Liver (tissue), 9 donors: ENCODE results near the gene BRICD5. TPM values are rescaled to one million over a fixed set of nuclear protein-coding genes. Genes with fewer than 3 reads are reported as not detected.

Source experiments
- DNase-seq: peaks from one replicate; pipeline ENCODE4 v3.0.0-alpha.2; 2017; ENCODE audit warnings: low spot score
- H3K27ac ChIP-seq, 2 donors: one replicate each; pipeline ENCODE4 v1.7.0; 2013; ENCODE audit warnings: inconsistent platforms in 2 of 2, low read length in 2 of 2, control low read depth in 1 of 2, low read depth in 1 of 2, mild to moderate bottlenecking in 1 of 2
- H3K27me3 ChIP-seq, 4 donors: one replicate each; pipeline versions ENCODE4 v1.6.1 to v1.7.0; 2013; ENCODE audit warnings: low read length in 3 of 4, inconsistent platforms in 1 of 4, mild to moderate bottlenecking in 1 of 4, moderate library complexity in 1 of 4; ENCODE audit not compliant: control insufficient read depth in 4 of 4, insufficient read depth in 4 of 4
- H3K36me3 ChIP-seq, 4 donors: one replicate each; pipeline versions ENCODE4 v1.6.1 to v1.7.0; 2013; ENCODE audit warnings: low read length in 3 of 4, mild to moderate bottlenecking in 3 of 4, low read depth in 1 of 4, moderate library complexity in 1 of 4; ENCODE audit not compliant: control insufficient read depth in 4 of 4, insufficient read depth in 3 of 4
- H3K4me1 ChIP-seq, 4 donors: one replicate each; pipeline versions ENCODE4 v1.6.1 to v1.7.0; 2013; ENCODE audit warnings: low read length in 3 of 4, mild to moderate bottlenecking in 3 of 4, moderate library complexity in 1 of 4; ENCODE audit not compliant: control insufficient read depth in 4 of 4, insufficient read depth in 4 of 4
- H3K4me3 ChIP-seq, 3 donors: one replicate each; pipeline versions ENCODE4 v1.6.1 to v1.7.0; 2013; ENCODE audit warnings: low read length in 3 of 3, control low read depth in 1 of 3, low read depth in 1 of 3, mild to moderate bottlenecking in 1 of 3
- H3K9ac ChIP-seq, 2 donors: one replicate each; pipeline ENCODE4 v1.7.0; 2013; ENCODE audit warnings: low read length in 2 of 2, mild to moderate bottlenecking in 2 of 2, moderate library complexity in 2 of 2, control low read depth in 1 of 2, low read depth in 1 of 2
- H3K9me3 ChIP-seq, 4 donors: one replicate each; pipeline versions ENCODE4 v1.6.1 to v1.7.0; 2013; ENCODE audit warnings: low read length in 3 of 4; ENCODE audit not compliant: control insufficient read depth in 4 of 4
- CTCF ChIP-seq: fragments of 150-350 bp; IDR thresholded peaks from 2 replicates; pipeline ENCODE4 v1.5.1; 2017; ENCODE audit warnings: improper control_type of control experiment, low read depth, low read length; ENCODE audit not compliant: missing input control
- EGR1 ChIP-seq, 2 donors: IDR thresholded peaks; 2 replicates each; pipeline ENCODE4 v1.6.1; 2016 to 2018; ENCODE audit warnings: antibody characterized with exemption in 2 of 2, low read depth in 2 of 2
- FOXA2 ChIP-seq: IDR thresholded peaks from 2 replicates; pipeline ENCODE4 v1.6.1; 2016; ENCODE audit warnings: antibody characterized with exemption
- GABPA ChIP-seq, 2 donors: IDR thresholded peaks in 1 of 2; conservative IDR thresholded peaks in 1 of 2; 2 replicates each; pipeline ENCODE4 v1.6.1; 2016; ENCODE audit warnings: antibody characterized with exemption in 2 of 2, mild to moderate bottlenecking in 1 of 2, moderate library complexity in 1 of 2
- HNF4A ChIP-seq, 2 donors: conservative IDR thresholded peaks; 2 replicates each; pipeline ENCODE4 v1.6.1; 2016; ENCODE audit warnings: antibody characterized with exemption in 2 of 2, mild to moderate bottlenecking in 2 of 2
- HNF4G ChIP-seq: IDR thresholded peaks from 2 replicates; pipeline ENCODE4 v1.6.1; 2016; ENCODE audit warnings: antibody characterized with exemption
- NR2F2 ChIP-seq: IDR thresholded peaks from 2 replicates; pipeline ENCODE4 v1.6.1; 2016; ENCODE audit warnings: antibody characterized with exemption
- REST ChIP-seq: IDR thresholded peaks from 2 replicates; pipeline ENCODE4 v1.6.1; 2016; ENCODE audit warnings: antibody characterized with exemption, mild to moderate bottlenecking
- RXRA ChIP-seq, 2 donors: IDR thresholded peaks; 2 replicates each; pipeline ENCODE4 v1.6.1; 2017 to 2018; ENCODE audit warnings: antibody characterized with exemption in 2 of 2, mild to moderate bottlenecking in 1 of 2
- SP1 ChIP-seq: IDR thresholded peaks from 2 replicates; pipeline ENCODE4 v1.6.1; 2018; ENCODE audit warnings: antibody characterized with exemption, mild to moderate bottlenecking
- ZBTB33 ChIP-seq: IDR thresholded peaks from 2 replicates; pipeline ENCODE4 v1.6.1; 2016; ENCODE audit warnings: antibody characterized with exemption
- WGBS: extraction: QIAGEN DNeasy Blood & Tissue Kit; methylation state at CpG from one replicate; pipeline ENCODE4 v1.1.7; 2013; 5-methylcytosine and 5-hydroxymethylcytosine counted together
- polyA plus RNA-seq, 2 donors: library from polyadenylated mRNA; stranded (reverse) in 1 of 2; unstranded in 1 of 2; fragments of 200-250 nt in 1 of 2; fragments of >200 nt in 1 of 2; fragmentation: Nextera tagmentation in 1 of 2; extraction: Ambion mirVana in 1 of 2; gene quantifications; one replicate each; pipeline versions ENCODE4 v1.2.1 to v1.2.3, GENCODE V29; 2013 to 2015
- total RNA-seq, 2 donors: library from RNA; depleted of rRNA; stranded (reverse); fragments of >200 nt; gene quantifications; one replicate each; pipeline ENCODE4 v1.2.3, GENCODE V29; 2014
- TF ChIP-seq, protein P1 (sequence below): IDR thresholded peaks from 2 replicates; pipeline ENCODE4 v1.6.1; 2016; ENCODE audit warnings: antibody characterized with exemption
- donor health status: healthy.
- donor health status: healthy.
- donor health status: healthy.
- donor health status: healthy.
- donor health status: healthy.

BRICD5 gene
- total and polyA plus RNA-seq, 4 donors = 0.26 to 1.9 (median 1.4) TPM

DNA sequence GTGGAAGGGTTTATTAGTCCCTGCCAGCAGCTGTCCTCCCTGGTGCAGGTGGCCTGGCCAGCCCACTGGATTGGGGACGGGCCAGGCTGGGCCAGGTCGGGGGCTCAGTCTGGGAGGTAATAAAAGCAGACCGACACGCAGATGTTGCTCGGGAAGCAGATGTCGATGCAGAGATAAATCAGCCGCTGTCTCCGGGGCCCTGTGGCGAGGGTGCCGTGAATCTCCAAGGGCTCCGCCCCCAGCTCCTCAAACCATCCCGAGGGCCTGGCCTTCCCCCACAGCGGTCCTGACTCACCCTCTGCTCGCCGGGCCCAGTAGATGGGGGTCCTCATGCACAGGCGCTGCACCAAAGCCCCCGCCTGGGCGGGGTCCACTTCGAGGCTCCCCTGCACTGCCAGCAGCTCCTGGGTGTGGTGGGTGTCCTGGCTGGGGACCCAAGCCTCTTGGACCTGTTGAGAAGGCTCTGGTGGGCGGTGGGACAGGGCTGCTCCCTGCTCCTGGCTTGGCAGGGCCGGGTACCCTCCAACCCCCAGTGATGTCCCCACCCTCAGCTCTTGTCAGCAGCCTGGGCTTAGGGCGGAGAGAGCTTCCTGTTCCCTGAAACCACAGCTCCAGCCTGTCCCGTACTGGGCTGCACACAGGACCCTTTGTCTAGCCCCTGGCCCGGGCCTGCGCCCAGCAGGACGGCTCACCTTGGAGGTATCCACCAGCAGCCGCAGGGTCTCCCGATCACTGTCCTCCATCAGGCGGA lies 1.2 kb downstream of the BRICD5 start:
- DNase-seq = no peak
- Histone ChIP-seq H3K9me3 (no peaks in the 10 kb centered on the region), H3K36me3 (peaks cover 0 to 24% (median 6%) of the 10 kb centered on the region in 4 donors), H3K27ac (no peak overlapping the region), H3K9ac (no peak overlapping the region), H3K27me3 (no peaks in the 10 kb centered on the region), H3K4me3 (no peak overlapping the region), H3K4me1 (peaks cover 9 to 43% (median 29%) of the 10 kb centered on the region in 4 donors)
- TF ChIP-seq GABPA (IDR thresholded peaks at IDR 0.05 in 1 of 2, conservative IDR thresholded peaks at IDR 0.05 in 1 of 2) (no peak), RXRA (IDR thresholded peaks at IDR 0.05) (no peak), EGR1 (IDR thresholded peaks at IDR 0.05; ENCODE audit: low read depth in 2 of 2) (no peak), ZBTB33 (no peak), NR2F2 (no peak), CTCF (no peak), REST (no peak), HNF4A (conservative IDR thresholded peaks at IDR 0.05) (no peak)
- 95% methylated on average over 29 of the region's 29 CpGs for WGBS

DNA sequence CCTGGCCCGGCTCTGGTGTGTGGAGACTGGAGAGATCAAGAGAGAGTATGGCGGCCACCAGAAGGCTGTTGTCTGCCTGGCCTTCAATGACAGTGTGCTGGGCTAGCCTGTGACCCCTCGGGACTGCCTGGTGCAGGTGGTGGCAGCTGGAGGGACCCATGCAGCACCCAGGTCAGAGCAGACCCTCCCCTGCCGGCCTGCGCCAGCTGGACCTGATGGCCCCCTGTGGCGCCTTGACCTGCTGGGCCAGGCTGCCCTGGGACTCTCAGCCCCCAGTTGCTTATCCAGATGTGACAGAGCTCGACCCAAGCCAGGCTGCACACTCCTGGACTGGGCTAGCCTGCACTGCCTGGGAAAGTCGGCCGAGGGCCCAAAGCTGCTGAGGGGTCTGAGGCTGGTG lies 1.9 kb downstream of the BRICD5 start:
- Histone ChIP-seq H3K4me3 (no peak overlapping the region), H3K9me3 (no peaks in the 10 kb centered on the region), H3K9ac (no peak overlapping the region), H3K27ac (no peak overlapping the region), H3K4me1 (peaks cover 9 to 38% (median 25%) of the 10 kb centered on the region in 4 donors), H3K27me3 (no peaks in the 10 kb centered on the region), H3K36me3 (peaks cover 0 to 24% (median 6%) of the 10 kb centered on the region in 4 donors)
- no peak for TF ChIP-seq EGR1 (IDR thresholded peaks at IDR 0.05; ENCODE audit: low read depth in 2 of 2)
- no peak for TF ChIP-seq HNF4A (conservative IDR thresholded peaks at IDR 0.05)
- no peak for TF ChIP-seq FOXA2
- TF ChIP-seq, protein P1, sequence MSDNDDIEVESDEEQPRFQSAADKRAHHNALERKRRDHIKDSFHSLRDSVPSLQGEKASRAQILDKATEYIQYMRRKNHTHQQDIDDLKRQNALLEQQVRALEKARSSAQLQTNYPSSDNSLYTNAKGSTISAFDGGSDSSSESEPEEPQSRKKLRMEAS = no peak
- TF ChIP-seq NR2F2 = no peak
- TF ChIP-seq RXRA (IDR thresholded peaks at IDR 0.05) = no peak
- TF ChIP-seq ZBTB33 = no peak
- no peak for TF ChIP-seq SP1
- TF ChIP-seq HNF4G = no peak
- no peak for TF ChIP-seq GABPA (IDR thresholded peaks at IDR 0.05 in 1 of 2, conservative IDR thresholded peaks at IDR 0.05 in 1 of 2)
- WGBS = 97% methylated on average over 9 of the region's 9 CpGs
- no peak for DNase-seq
